ENCODE measurements around the gene DMXL1.
"Not testable (repeated sequence)": the region's sequence is repeated elsewhere in the genome, so short reads cannot be mapped to it uniquely, and the experiment has no call there.

The DMXL1 gene

DNA sequence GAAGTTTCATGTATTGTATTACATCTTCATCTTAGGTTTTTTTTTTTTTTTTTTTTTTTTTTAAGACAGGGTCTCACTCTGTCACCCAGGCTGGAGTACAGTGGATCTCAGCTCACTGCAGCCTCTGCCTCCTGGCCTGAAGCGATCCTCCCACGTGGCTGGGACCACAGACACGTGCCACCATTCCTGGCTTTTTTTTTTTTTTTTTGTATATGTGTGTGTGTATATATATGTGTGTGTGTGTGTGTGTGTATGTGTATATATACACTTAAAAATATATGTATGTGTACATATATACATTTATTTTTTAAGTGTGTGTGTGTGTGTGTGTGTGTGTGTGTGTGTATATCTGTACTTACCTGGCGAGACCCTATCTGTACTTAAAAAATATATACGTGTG lies 6.6 kb downstream of the DMXL1 start:
- no peak overlapping the region for H3K4me3 Mint-ChIP-seq
- no peaks in the 10 kb centered on the region for H3K27me3 Mint-ChIP-seq
- H3K27ac Mint-ChIP-seq, result no peak overlapping the region
- no peaks in the 10 kb centered on the region for H3K9me3 Mint-ChIP-seq
- CTCF ChIA-PET, result no interaction called here
- DNase-seq, result no peak
- H3K4me1 Mint-ChIP-seq, result peaks cover 51% of the 10 kb centered on the region
- H3K36me3 Mint-ChIP-seq, result peaks cover 7% of the 10 kb centered on the region

GRCh38 chr5:119078071-119078846 lies 7.4 kb downstream of the DMXL1 start:
- H3K4me1 Mint-ChIP-seq, result peaks cover 43% of the 10 kb centered on the region
- H3K27ac Mint-ChIP-seq, result no peak overlapping the region
- CTCF ChIA-PET, result interaction anchor here (1.5 kb wide), 1 partner anchor 89 kb away, joined by 3 read pairs; no protein-coding TSS in a partner anchor
- H3K27me3 Mint-ChIP-seq, result no peaks in the 10 kb centered on the region
- no peaks in the 10 kb centered on the region for H3K9me3 Mint-ChIP-seq
- DNase-seq, result no peak
- peaks cover 7% of the 10 kb centered on the region for H3K36me3 Mint-ChIP-seq
- H3K4me3 Mint-ChIP-seq, result no peak overlapping the region

DNA sequence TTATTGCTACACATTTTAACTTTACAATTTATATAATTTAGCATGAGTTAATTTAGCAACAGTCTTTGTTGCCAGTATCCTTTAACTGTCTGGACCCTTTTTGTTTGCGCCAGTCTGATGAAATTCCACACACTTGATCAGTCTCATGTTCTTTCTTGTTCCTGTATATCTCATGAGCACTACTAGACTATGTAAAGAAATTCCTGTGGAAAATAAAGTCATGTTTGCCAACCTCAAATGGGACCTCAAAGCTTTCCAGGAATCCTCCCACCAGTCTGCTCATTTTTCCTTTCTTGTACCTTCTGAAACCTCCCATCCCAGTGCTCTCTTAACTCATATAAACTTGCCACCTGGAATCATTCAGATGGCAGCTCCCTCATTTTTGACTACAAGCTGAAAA lies 8.0 kb downstream of the DMXL1 start:
- Mint-ChIP-seq H3K9me3 (no peaks in the 10 kb centered on the region), H3K27me3 (no peaks in the 10 kb centered on the region), H3K4me1 (peaks cover 38% of the 10 kb centered on the region), H3K4me3 (no peak overlapping the region), H3K36me3 (peaks cover 6% of the 10 kb centered on the region), H3K27ac (no peak overlapping the region)
- CTCF ChIA-PET, result interaction anchor here (1.4 to 1.5 kb wide), 2 partner anchors 8 to 90 kb away, joined by 3 read pairs; partner anchors contain the start of gene DMXL1
- DNase-seq, result no peak

- H3K4me3 Mint-ChIP-seq, result no peak overlapping the region
Measured at GRCh38 chr5:119079318-119079921, 8.5 kb downstream of the DMXL1 start.

GRCh38 chr5:119080936-119081335 lies 10.0 kb downstream of the DMXL1 start:
- Mint-ChIP-seq H3K27me3 (no peaks in the 10 kb centered on the region), H3K4me1 (peaks cover 26% of the 10 kb centered on the region), H3K9me3 (peaks cover 5% of the 10 kb centered on the region), H3K27ac (no peak overlapping the region), H3K36me3 (peaks cover 14% of the 10 kb centered on the region), H3K4me3 (no peak overlapping the region)
- CTCF ChIA-PET, result interaction anchor here (1.3 to 1.5 kb wide), 2 partner anchors 10 to 25 kb away, joined by 3 to 4 read pairs; no protein-coding TSS in a partner anchor
- no peak for DNase-seq

More at GRCh38 chr5:119079318-119079921, 8.5 kb downstream of the DMXL1 start:
- Mint-ChIP-seq H3K36me3 (peaks cover 3% of the 10 kb centered on the region), H3K27ac (no peak overlapping the region), H3K27me3 (no peaks in the 10 kb centered on the region), H3K4me1 (peaks cover 32% of the 10 kb centered on the region), H3K9me3 (no peaks in the 10 kb centered on the region)
- DNase-seq, result no peak
- CTCF ChIA-PET, result interaction anchor here (1.4 to 1.5 kb wide), 2 partner anchors 8 to 90 kb away, joined by 3 read pairs; partner anchors contain the start of gene DMXL1

GRCh38 chr5:119082691-119083090 lies 11.8 kb downstream of the DMXL1 start:
- no peak for DNase-seq
- Mint-ChIP-seq H3K36me3 (peaks cover 18% of the 10 kb centered on the region), H3K27me3 (no peaks in the 10 kb centered on the region), H3K9me3 (peaks cover 10% of the 10 kb centered on the region), H3K4me1 (peaks cover 23% of the 10 kb centered on the region), H3K4me3 (no peak overlapping the region), H3K27ac (no peak overlapping the region)
- CTCF ChIA-PET, result interaction anchor here (1.6 kb wide), 1 partner anchor 241 kb away, joined by 4 read pairs; no protein-coding TSS in a partner anchor

- no peak for DNase-seq
- peaks cover 10% of the 10 kb centered on the region for H3K9me3 Mint-ChIP-seq
- H3K4me3 Mint-ChIP-seq, result no peak overlapping the region
- peaks cover 18% of the 10 kb centered on the region for H3K36me3 Mint-ChIP-seq
- peaks cover 17% of the 10 kb centered on the region for H3K4me1 Mint-ChIP-seq
- CTCF ChIA-PET, result no interaction called here
- H3K27ac Mint-ChIP-seq, result no peak overlapping the region
- H3K27me3 Mint-ChIP-seq, result no peaks in the 10 kb centered on the region
Measured at GRCh38 chr5:119083679-119084078, 12.8 kb downstream of the DMXL1 start.

- Mint-ChIP-seq H3K9me3 (peaks cover 13% of the 10 kb centered on the region), H3K27me3 (no peaks in the 10 kb centered on the region), H3K36me3 (peaks cover 27% of the 10 kb centered on the region), H3K27ac (no peak overlapping the region), H3K4me1 (no peaks in the 10 kb centered on the region), H3K4me3 (no peak overlapping the region)
- DNase-seq, result no peak
- CTCF ChIA-PET, result no interaction called here
Measured at GRCh38 chr5:119088438-119088837, 17.6 kb downstream of the DMXL1 start.

GRCh38 chr5:119095611-119096010 lies 24.7 kb downstream of the DMXL1 start:
- DNase-seq, result no peak
- Mint-ChIP-seq H3K9me3 (peaks cover 5% of the 10 kb centered on the region), H3K4me1 (no peaks in the 10 kb centered on the region), H3K4me3 (no peak overlapping the region), H3K27ac (no peak overlapping the region), H3K36me3 (peaks cover 25% of the 10 kb centered on the region), H3K27me3 (no peaks in the 10 kb centered on the region)
- CTCF ChIA-PET, result no interaction called here

- DNase-seq, result no peak
- Mint-ChIP-seq H3K27me3 (no peaks in the 10 kb centered on the region), H3K9me3 (no peaks in the 10 kb centered on the region), H3K27ac (no peak overlapping the region), H3K36me3 (peaks cover 33% of the 10 kb centered on the region), H3K4me3 (no peak overlapping the region), H3K4me1 (no peaks in the 10 kb centered on the region)
- CTCF ChIA-PET, result interaction anchor here (1.3 kb wide), 1 partner anchor 25 kb away, joined by 3 read pairs; no protein-coding TSS in a partner anchor
Measured at GRCh38 chr5:119105971-119106370, 35.1 kb downstream of the DMXL1 start.

- H3K27me3 Mint-ChIP-seq, result no peaks in the 10 kb centered on the region
- no peaks in the 10 kb centered on the region for H3K4me1 Mint-ChIP-seq
- H3K9me3 Mint-ChIP-seq, result no peaks in the 10 kb centered on the region
- CTCF ChIA-PET, result interaction anchor here (1.0 kb wide), 1 partner anchor 124 kb away, joined by 3 read pairs; the partner anchor contains the start of gene DTWD2
- DNase-seq, result no peak
- H3K27ac Mint-ChIP-seq, result no peak overlapping the region
- peaks cover 32% of the 10 kb centered on the region for H3K36me3 Mint-ChIP-seq
- H3K4me3 Mint-ChIP-seq, result no peak overlapping the region
Measured at GRCh38 chr5:119112151-119112550, 41.3 kb downstream of the DMXL1 start.

DNA sequence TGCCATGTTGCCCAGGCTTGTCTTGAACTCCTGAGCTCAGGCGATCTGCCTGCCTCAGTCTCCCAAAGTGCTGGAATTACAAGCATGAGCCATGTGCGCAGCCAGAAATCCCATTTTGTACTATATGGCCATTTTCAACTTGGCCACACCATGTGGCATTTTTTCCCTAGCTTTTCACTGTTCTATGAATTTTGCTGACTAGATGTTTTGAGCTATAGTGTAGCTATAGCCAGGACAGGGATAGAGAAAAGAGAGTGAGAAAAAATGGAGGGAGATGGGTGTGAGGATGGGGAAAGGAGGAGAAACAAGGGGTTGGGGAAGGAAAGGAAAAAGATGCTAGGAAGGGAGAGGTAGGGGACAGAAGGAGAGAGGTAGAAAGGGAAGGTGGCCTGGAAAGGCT lies 46.4 kb downstream of the DMXL1 start:
- Mint-ChIP-seq H3K27ac (no peak overlapping the region), H3K9me3 (peaks cover 3% of the 10 kb centered on the region), H3K36me3 (peaks cover 36% of the 10 kb centered on the region), H3K4me3 (no peak overlapping the region), H3K4me1 (no peaks in the 10 kb centered on the region), H3K27me3 (no peaks in the 10 kb centered on the region)
- CTCF ChIA-PET, result no interaction called here
- no peak for DNase-seq

DNA sequence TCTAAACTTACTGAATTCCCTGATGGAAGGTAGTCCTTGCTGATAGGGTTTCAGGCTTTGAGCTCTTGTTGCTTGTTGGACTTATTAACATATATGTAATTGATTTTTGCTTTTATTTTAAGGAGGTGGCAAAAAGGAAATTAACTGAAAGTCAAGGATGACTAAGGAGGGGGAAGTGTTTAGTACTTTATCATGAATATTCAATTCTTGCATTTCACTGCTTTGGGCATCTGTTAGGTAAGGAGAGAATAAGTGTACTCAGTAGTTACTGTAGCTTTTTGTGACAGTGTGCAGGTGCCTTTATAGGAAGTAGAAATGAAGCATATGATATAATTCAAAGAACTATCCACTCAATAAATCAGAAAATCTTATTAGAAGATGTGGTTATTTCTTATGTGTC lies 47.1 kb downstream of the DMXL1 start:
- H3K4me3 Mint-ChIP-seq, result no peak overlapping the region
- CTCF ChIA-PET, result no interaction called here
- peaks cover 38% of the 10 kb centered on the region for H3K36me3 Mint-ChIP-seq
- H3K27ac Mint-ChIP-seq, result no peak overlapping the region
- peaks cover 3% of the 10 kb centered on the region for H3K9me3 Mint-ChIP-seq
- no peak for DNase-seq
- H3K27me3 Mint-ChIP-seq, result no peaks in the 10 kb centered on the region
- H3K4me1 Mint-ChIP-seq, result no peaks in the 10 kb centered on the region

DNA sequence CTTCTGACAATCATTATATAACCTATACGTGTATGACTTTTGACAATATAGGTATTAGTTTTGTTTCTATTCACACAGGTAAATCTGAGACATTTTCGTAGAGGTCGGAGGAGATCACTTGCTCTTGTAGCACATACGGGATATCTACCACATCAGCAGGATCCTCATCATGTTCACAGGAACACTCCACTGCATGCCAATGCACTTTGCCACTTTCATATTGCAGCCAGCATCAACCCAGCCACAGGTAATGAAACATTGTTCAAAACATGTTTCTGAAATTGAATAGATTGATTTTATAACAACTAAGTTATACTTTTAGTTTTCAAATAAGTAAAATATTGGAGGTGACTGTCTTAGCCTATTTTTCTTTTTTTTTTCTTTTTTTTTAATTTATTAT lies 50.0 kb downstream of the DMXL1 start:
- no peaks in the 10 kb centered on the region for H3K4me1 Mint-ChIP-seq
- H3K27me3 Mint-ChIP-seq, result no peaks in the 10 kb centered on the region
- no peak overlapping the region for H3K4me3 Mint-ChIP-seq
- CTCF ChIA-PET, result no interaction called here
- no peak overlapping the region for H3K27ac Mint-ChIP-seq
- H3K36me3 Mint-ChIP-seq, result peaks cover 44% of the 10 kb centered on the region
- no peak for DNase-seq
- H3K9me3 Mint-ChIP-seq, result peaks cover 3% of the 10 kb centered on the region

DNA sequence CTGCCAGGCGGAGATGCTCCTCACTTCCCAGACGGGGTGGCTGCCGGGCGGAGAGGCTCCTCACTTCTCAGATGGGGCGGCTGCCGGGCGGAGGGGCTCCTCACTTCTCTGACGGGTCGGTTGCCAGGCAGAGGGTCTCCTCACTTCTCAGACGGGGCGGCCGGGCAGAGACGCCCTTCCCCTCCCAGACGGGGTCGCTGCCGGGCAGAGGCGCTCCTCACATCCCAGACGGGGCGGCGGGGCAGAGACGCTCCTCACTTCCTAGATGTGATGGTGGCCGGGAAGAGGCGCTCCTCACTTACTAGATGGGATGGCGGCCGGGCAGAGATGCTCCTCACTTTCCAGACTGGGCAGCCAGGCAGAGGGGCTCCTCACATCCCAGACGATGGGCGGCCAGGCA lies 51.6 kb downstream of the DMXL1 start:
- H3K27ac Mint-ChIP-seq, H3K9me3 Mint-ChIP-seq, H3K4me1 Mint-ChIP-seq, H3K4me3 Mint-ChIP-seq, H3K27me3 Mint-ChIP-seq, DNase-seq, CTCF ChIA-PET: not testable (repeated sequence)
- peaks cover 35% of the 10 kb centered on the region for H3K36me3 Mint-ChIP-seq

All from activated naive CD4-positive, alpha-beta T cell treated with anti-CD3 and anti-CD28 coated beads, Interleukin-2, amount 10 ng/mL, durations not matched to agents 7 days and 5 days (primary cell).